Activated naive CD8-positive, alpha-beta T cell treated with anti-CD3 and anti-CD28 coated beads, Interleukin-2, amount 10 ng/mL, durations not matched to agents 7 days and 5 days (primary cell): ENCODE measurements around the gene ADAM12. TPM values are rescaled to one million over a fixed set of nuclear protein-coding genes. Genes with fewer than 3 reads are reported as not detected.
"Not testable (repeated sequence)": the region's sequence is repeated elsewhere in the genome, so short reads cannot be mapped to it uniquely, and the experiment has no call there.

Experiments
- ATAC-seq: fragments of 150-1000 bp; cut with Tn5 transposase; one replicate; pipeline ENCODE4 v1.10.0; 2021; ENCODE audit warnings: low read depth, moderate library complexity
- POLR2A ChIA-PET: fragments of 350-600 bp; sonication (Branson Sonifier 250); formaldehyde crosslinking; loops from one replicate; lab custom pipeline; 2021; ENCODE audit warnings: antibody characterized with exemption; lab: Charles Lee
- DNase-seq: peaks from one replicate; pipeline ENCODE4 v3.0.0; 2021
- H3K27ac Mint-ChIP-seq: one replicate; pipeline ENCODE4 v1.8.0; 2022; ENCODE audit warnings: mild to moderate bottlenecking, mixed read lengths
- H3K27me3 Mint-ChIP-seq: one replicate; pipeline ENCODE4 v1.8.0; 2022; ENCODE audit warnings: mild to moderate bottlenecking, moderate library complexity, mixed read lengths
- H3K36me3 Mint-ChIP-seq: one replicate; pipeline ENCODE4 v1.8.0; 2021; ENCODE audit warnings: mild to moderate bottlenecking, mixed read lengths
- H3K4me1 Mint-ChIP-seq: one replicate; pipeline ENCODE4 v1.8.0; 2021; ENCODE audit warnings: mixed read lengths
- H3K4me3 Mint-ChIP-seq: one replicate; pipeline ENCODE4 v1.8.0; 2022; ENCODE audit warnings: mild to moderate bottlenecking, moderate library complexity, mixed read lengths
- H3K9me3 Mint-ChIP-seq: one replicate; pipeline ENCODE4 v1.8.0; 2021; ENCODE audit warnings: mixed read lengths
- total RNA-seq, 2 experiments: library from RNA; stranded (reverse); gene quantifications; one replicate each; pipeline ENCODE4 v1.2.3, GENCODE V29; 2021

The ADAM12 gene
- total RNA-seq, 2 experiments from 2014 or later = 0.17 to 0.39 TPM

DNA sequence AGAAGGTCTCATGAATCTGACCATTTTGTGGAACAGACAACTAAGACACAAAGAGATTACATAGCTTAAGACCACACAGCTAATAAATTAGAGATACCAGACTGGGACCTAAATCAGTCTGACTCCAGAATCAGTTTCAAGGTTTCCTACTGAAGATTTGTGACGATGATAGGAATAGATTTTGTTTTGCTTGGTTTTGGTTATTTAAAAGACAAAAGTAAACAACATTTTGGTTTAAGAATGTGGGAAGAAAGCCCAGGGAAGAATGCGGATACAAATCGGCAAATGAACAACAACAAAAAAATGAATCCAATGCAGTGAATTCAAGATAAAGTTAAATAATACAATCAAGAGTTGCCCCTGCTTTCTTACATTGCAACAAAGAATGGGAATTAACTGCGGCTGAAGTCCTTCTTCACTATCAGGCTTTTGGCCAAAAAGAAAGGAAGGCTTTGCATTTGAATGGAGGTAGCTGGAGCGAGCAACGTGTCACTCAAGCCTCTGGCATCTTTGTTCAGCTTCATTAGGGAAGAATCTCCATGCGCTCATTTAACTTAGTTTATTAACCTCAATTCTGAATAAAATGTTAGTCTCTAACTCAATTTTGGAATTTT, 210.8 kb downstream of the ADAM12 start:
- no peaks in the 10 kb centered on the region for H3K36me3 Mint-ChIP-seq
- no peak overlapping the region for H3K27ac Mint-ChIP-seq
- POLR2A ChIA-PET = no interaction called here
- H3K27me3 Mint-ChIP-seq = no peaks in the 10 kb centered on the region
- DNase-seq = no peak
- ATAC-seq = no peak
- no peaks in the 10 kb centered on the region for H3K9me3 Mint-ChIP-seq
- no peak overlapping the region for H3K4me3 Mint-ChIP-seq
- H3K4me1 Mint-ChIP-seq = no peaks in the 10 kb centered on the region

DNA sequence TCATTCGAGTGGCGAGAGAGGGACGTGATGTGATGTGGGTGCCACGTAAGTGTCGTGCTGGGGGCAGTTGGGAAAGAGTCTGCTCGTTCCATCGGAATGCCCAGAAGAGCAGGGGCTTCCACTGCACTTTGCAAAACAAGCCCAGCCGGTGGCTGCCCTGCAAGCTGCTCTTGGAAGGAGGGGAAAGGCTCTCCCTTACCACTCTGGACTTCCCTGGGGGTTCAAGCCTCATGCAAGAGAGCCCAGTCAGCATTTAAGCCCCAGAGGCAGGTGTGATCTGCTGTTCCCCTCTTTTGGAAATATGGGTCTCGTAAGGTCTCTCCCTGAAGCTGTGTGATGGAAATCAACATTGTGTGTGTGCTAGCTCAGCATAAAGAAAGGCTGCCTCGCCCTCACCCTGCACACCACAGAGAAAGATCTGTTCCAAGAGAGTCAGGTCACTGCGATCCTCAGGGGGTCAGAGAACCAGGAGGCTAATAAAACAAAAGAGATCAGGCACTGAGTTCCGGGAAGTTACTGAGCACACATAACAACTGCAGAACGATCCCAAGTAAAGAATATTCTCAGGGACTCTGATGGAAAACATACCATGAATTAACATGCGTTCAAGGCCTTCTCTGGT, 212.5 kb downstream of the ADAM12 start:
- DNase-seq (no peak), ATAC-seq (no peak)
- POLR2A ChIA-PET = no interaction called here
- H3K9me3 Mint-ChIP-seq = no peaks in the 10 kb centered on the region
- H3K4me1 Mint-ChIP-seq = no peaks in the 10 kb centered on the region
- no peak overlapping the region for H3K4me3 Mint-ChIP-seq
- H3K36me3 Mint-ChIP-seq = no peaks in the 10 kb centered on the region
- no peaks in the 10 kb centered on the region for H3K27me3 Mint-ChIP-seq
- no peak overlapping the region for H3K27ac Mint-ChIP-seq

DNA sequence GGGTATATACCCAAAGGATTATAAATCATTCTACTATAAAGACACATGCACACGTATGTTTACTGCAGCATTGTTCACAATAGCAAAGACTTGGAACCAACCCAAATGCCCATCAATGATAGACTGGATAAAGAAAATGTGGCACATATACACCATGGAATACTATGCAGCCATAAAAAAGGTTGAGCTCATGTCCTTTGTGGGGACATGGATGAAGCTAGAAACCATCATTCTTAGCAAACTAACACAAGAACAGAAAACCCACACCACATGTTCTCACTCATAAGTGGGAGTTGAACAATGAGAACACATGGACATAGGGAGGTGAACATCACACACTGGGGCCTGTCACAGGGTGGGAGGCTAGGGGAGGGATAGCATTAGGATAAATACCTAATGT, 215.5 kb downstream of the ADAM12 start:
- H3K27me3 Mint-ChIP-seq, ATAC-seq, POLR2A ChIA-PET, H3K4me1 Mint-ChIP-seq, DNase-seq, H3K9me3 Mint-ChIP-seq, H3K36me3 Mint-ChIP-seq, H3K4me3 Mint-ChIP-seq, H3K27ac Mint-ChIP-seq: not testable (repeated sequence)

DNA sequence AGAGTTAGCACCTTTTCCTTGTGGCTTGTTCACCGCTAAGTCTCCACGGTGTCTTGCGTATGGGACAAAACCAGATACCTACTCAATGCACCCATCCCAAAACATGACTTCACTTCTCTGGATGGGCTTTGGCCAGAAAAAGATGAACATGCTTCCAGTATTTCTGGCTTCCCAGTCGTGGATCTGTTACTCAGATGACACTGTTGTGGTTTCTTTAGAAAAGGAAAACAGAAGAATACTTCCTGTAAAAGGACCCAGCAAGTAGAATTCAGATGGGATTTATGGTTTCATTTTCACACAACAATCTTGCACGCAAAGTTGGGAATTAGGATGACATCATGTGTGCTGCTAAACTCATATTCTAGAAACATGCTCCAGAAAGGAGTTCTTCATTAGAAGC, 216.7 kb downstream of the ADAM12 start:
- Mint-ChIP-seq H3K9me3 (no peaks in the 10 kb centered on the region), H3K4me3 (no peak overlapping the region), H3K4me1 (no peaks in the 10 kb centered on the region), H3K27ac (no peak overlapping the region), H3K36me3 (no peaks in the 10 kb centered on the region), H3K27me3 (no peaks in the 10 kb centered on the region)
- DNase-seq (no peak), ATAC-seq (no peak)
- POLR2A ChIA-PET = no interaction called here

DNA sequence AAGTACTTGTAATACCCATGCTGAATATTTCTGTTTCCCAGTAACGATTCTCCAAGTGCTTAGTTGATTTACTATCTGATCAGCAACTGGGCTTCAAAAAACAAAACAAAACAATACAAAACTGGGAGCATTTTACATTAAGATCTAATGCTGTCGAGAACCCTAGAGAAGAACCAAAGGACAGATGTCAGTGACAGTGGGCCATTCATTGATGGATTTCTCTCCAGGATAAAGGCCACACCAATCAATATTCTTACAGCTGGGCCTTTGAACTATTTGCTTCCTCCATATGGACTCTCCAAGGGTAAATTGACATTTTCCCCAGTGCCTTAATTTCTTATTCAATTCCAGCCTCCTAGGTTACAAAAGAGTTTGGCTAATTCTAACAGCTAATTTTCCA, 217.5 kb downstream of the ADAM12 start:
- H3K4me1 Mint-ChIP-seq = no peaks in the 10 kb centered on the region
- POLR2A ChIA-PET = no interaction called here
- H3K27ac Mint-ChIP-seq = no peak overlapping the region
- ATAC-seq = no peak
- H3K9me3 Mint-ChIP-seq = no peaks in the 10 kb centered on the region
- H3K36me3 Mint-ChIP-seq = no peaks in the 10 kb centered on the region
- no peak overlapping the region for H3K4me3 Mint-ChIP-seq
- no peak for DNase-seq
- H3K27me3 Mint-ChIP-seq = no peaks in the 10 kb centered on the region

DNA sequence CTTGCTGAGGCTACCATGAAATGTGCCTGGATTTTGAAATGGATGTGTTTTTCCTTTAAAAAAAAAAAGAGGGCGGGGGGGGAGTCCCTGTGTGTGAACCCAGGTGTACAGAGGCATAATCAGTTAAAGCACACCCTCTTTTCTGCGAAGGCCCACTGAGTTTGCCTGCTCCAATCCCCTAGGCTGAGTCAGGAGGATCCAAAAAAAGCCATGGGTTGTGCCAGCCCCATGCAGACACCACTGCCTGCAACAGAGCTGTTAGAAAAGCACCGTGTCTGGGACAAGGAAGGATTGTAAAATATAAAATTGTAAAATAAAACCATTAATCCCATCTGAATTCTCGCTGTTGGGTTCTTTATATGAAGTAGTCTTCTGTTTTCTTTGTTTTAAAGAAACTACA, 217.9 kb downstream of the ADAM12 start:
- ATAC-seq (no peak), DNase-seq (no peak)
- Mint-ChIP-seq H3K27ac (no peak overlapping the region), H3K27me3 (no peaks in the 10 kb centered on the region), H3K9me3 (no peaks in the 10 kb centered on the region), H3K36me3 (no peaks in the 10 kb centered on the region), H3K4me3 (no peak overlapping the region), H3K4me1 (no peaks in the 10 kb centered on the region)
- POLR2A ChIA-PET = no interaction called here

DNA sequence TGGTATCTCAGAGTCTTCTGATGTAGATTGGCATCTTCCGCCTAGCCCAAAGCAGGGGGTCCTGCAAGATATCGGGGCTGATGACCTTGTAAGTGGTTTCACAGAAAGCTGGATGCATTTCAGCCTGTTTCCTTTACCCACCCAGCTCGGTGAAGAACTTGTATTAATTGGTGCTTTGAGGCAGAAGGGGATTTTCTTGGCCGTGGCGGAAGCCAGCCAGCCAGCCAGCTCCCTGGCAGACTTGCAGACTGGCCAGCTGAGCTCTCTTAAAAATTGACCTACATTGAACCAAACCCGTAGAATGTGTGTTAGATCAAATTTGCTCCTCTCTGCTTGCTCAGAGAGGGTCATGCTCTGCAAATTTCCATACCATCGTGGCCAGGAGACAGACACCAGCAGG, 218.4 kb downstream of the ADAM12 start:
- no peaks in the 10 kb centered on the region for H3K9me3 Mint-ChIP-seq
- DNase-seq = no peak
- H3K4me3 Mint-ChIP-seq = no peak overlapping the region
- no peaks in the 10 kb centered on the region for H3K36me3 Mint-ChIP-seq
- no peak overlapping the region for H3K27ac Mint-ChIP-seq
- ATAC-seq = no peak
- no peaks in the 10 kb centered on the region for H3K27me3 Mint-ChIP-seq
- H3K4me1 Mint-ChIP-seq = no peaks in the 10 kb centered on the region
- POLR2A ChIA-PET = no interaction called here

DNA sequence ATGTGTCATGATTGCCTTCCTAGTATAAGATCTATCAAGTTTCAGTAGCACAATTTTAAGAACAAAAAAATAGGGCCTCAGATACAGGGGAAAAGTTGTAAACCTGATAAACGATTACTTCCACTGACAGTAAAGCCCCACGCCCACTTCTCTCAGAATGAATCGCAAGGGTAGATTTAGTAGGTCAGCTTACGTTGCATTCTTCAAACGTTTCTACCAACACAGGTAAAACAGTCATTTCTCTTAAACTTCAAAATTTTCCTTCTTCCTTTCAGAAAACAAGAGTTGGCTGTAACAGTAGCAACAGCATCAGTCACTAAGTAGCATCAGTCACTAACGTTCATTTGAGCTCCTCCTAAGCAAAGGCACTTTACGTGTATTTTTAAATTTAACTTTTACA, 221.5 kb downstream of the ADAM12 start:
- ATAC-seq = no peak
- Mint-ChIP-seq H3K36me3 (no peaks in the 10 kb centered on the region), H3K27me3 (peaks cover 2% of the 10 kb centered on the region), H3K9me3 (peaks cover 3% of the 10 kb centered on the region), H3K4me1 (no peaks in the 10 kb centered on the region), H3K27ac (no peak overlapping the region), H3K4me3 (no peak overlapping the region)
- POLR2A ChIA-PET = no interaction called here
- DNase-seq = no peak

DNA sequence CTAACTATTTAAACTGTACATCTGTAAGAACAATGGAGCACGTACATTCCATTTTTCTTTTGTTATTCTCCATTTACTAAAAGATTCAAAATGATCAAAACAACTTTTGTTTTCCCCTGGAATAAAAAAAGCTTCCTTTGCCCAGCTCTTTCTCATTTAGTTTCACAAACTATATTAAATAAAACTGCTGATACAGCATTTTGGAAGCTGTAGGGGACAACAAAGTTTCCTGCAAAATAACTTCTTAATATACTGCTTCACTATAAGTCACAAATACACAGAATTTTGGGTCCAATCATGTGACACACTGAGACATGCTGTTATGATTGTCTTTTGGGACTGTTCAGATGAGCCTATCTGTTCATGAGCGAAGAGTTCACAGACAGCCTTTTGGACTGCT, 222.4 kb downstream of the ADAM12 start:
- no peak overlapping the region for H3K4me3 Mint-ChIP-seq
- peaks cover 3% of the 10 kb centered on the region for H3K9me3 Mint-ChIP-seq
- no peak for DNase-seq
- H3K4me1 Mint-ChIP-seq = no peaks in the 10 kb centered on the region
- H3K27ac Mint-ChIP-seq = no peak overlapping the region
- H3K27me3 Mint-ChIP-seq = peaks cover 2% of the 10 kb centered on the region
- POLR2A ChIA-PET = no interaction called here
- no peaks in the 10 kb centered on the region for H3K36me3 Mint-ChIP-seq
- ATAC-seq = no peak

DNA sequence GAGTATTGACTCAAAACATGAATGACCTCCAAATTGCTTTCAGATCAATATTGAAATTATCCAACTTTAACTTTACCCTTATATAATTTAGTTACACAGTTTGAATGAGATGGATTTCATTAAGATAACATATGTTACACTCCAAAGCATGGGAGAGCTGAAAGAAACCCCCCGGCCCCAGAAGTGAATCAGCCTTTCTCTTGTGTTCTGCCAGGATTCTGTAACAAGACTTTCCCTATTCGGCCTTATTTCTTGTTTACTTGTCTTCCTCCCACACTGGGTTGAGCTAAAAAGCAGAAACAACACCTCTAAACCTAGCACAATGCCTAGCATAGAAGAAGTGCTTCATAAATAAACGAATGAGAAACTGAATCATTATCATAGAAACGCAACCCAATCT, 224.8 kb downstream of the ADAM12 start:
- H3K27me3 Mint-ChIP-seq = peaks cover 2% of the 10 kb centered on the region
- ATAC-seq (no peak), DNase-seq (no peak)
- H3K4me3 Mint-ChIP-seq = no peak overlapping the region
- peaks cover 3% of the 10 kb centered on the region for H3K9me3 Mint-ChIP-seq
- POLR2A ChIA-PET = no interaction called here
- no peak overlapping the region for H3K27ac Mint-ChIP-seq
- no peaks in the 10 kb centered on the region for H3K36me3 Mint-ChIP-seq
- H3K4me1 Mint-ChIP-seq = no peaks in the 10 kb centered on the region

DNA sequence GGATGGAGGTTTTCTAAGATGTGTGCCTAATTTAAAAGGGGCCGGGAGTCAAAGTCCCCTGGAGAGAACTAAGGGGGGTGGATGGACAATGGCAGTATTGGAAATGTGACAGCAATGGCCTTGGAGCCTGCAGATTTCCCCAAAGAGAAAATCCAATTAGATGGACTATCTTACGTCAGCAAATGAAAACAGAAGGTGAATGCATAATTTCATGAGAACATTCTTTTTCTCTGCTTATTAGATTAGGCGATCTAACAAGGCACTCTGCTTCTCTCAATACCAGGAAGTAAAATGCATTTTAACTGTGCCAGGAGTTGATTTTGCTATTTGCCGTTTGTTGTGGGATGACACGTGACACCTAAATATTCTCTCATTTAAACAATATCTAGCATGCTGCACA, 226.6 kb downstream of the ADAM12 start:
- ATAC-seq (no peak), DNase-seq (no peak)
- Mint-ChIP-seq H3K27ac (no peak overlapping the region), H3K4me1 (no peaks in the 10 kb centered on the region), H3K4me3 (no peak overlapping the region), H3K9me3 (peaks cover 3% of the 10 kb centered on the region), H3K36me3 (no peaks in the 10 kb centered on the region), H3K27me3 (peaks cover 4% of the 10 kb centered on the region)
- POLR2A ChIA-PET = no interaction called here

DNA sequence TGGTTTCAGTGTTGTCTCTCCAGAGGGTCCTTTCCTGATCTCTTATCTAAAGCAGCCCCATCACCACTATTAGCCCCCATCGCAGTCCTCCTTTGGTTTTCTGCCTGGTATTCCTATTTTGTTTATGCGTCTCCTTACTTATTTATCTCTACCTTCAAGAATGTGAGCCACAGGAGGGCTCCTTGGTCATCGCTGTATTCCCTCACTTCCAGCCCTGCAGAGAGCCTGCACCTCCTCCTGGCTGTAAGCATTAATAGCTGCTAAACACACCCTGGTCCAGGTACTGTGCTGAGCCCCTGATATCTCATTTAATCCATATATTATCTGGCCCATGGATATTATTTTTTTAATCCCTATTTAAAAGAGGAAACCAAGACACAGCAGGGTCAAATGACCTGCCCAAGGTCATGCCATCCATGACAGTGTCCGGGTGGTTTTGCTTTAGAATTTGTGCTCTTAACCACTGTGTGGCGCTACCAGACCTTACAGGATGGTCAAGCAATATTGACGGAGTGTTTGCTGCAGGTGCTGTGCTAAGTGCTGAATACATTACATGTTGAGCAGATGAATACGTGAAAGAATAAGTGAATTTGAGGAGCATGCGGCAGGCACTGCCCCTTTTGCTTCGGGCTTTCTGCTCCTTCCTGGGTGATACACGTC, 227.2 kb downstream of the ADAM12 start:
- Mint-ChIP-seq H3K27ac (no peak overlapping the region), H3K27me3 (peaks cover 4% of the 10 kb centered on the region), H3K9me3 (peaks cover 3% of the 10 kb centered on the region), H3K4me1 (no peaks in the 10 kb centered on the region), H3K36me3 (no peaks in the 10 kb centered on the region), H3K4me3 (no peak overlapping the region)
- ATAC-seq (no peak), DNase-seq (no peak)
- POLR2A ChIA-PET = no interaction called here

DNA sequence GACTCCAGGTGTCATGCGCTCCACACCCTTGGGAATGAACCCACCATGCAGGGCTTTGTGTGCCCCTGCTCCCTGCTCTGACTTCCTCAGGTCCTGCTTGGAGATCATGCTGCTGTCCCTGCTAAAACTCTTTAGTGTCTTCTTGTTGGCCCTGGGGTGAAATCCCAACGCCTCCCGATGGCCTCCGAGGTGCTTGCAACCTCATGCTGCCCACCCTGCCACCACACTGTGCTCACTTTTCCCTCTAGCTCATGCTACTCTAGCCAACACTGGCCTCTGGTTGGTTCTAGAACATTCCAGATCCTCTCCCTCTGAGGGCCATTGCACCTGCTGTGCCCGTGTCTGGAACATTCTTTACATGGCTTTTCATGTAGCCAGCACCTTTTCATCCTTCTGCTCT, 227.7 kb downstream of the ADAM12 start:
- Mint-ChIP-seq H3K27me3 (peaks cover 4% of the 10 kb centered on the region), H3K4me1 (peaks cover 1% of the 10 kb centered on the region), H3K27ac (no peak overlapping the region), H3K36me3 (no peaks in the 10 kb centered on the region), H3K9me3 (peaks cover 3% of the 10 kb centered on the region), H3K4me3 (no peak overlapping the region)
- POLR2A ChIA-PET = no interaction called here
- DNase-seq (no peak), ATAC-seq (no peak)

DNA sequence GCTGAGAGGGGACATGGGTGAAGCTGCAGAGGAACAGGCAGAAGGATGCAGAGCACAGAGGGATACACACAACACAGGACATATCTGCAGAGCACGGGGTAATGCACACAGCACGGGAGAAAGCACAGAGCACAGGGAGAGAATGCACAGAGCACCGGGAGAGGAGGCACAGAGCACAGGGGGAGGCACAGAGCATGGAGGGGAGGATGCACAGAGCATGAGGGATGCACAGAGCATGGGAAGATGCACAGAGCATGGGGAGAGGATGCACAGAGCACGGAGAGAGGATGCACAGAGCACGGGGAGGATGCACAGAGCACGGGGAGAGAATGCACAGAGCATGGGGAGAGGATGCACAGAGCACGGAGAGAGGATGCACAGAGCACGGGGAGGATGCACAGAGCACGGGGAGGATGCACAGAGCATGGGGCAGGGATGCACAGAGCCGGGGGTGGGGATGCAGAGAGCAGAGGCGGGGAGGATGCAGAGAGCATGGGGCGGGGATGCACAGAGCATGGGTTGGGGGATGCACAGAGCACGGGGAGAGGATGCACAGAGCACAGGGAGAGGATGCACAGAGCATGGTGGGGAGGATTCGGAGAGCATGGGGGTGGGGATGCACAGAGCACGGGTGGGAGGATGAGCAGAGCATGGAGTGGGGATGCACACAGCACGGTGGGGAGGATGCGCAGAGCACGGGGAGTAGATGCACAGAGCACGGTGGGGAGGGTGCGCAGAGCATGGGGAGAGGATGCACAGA, 230.0 kb downstream of the ADAM12 start:
- Mint-ChIP-seq H3K27ac (no peak overlapping the region), H3K36me3 (no peaks in the 10 kb centered on the region), H3K9me3 (peaks cover 3% of the 10 kb centered on the region), H3K4me3 (no peak overlapping the region), H3K27me3 (peaks cover 4% of the 10 kb centered on the region), H3K4me1 (peaks cover 1% of the 10 kb centered on the region)
- ATAC-seq (no peak), DNase-seq (no peak)
- POLR2A ChIA-PET = no interaction called here
